ENCODE data around the gene DZIP1L. TPM values are rescaled to one million over a fixed set of nuclear protein-coding genes. Genes with fewer than 3 reads are reported as not detected.

The DZIP1L gene
- total and polyA plus RNA-seq, 9 of the 15 experiments (the other 6 are each of a cell fraction or from before 2014, with no cell fraction given): 0.03 to 1.5 (median 0.48) TPM; not detected in 1

- in situ Hi-C loops (cut with MboI) (no loop called here), intact Hi-C loops (cut with micrococcal nuclease) (no loop called here)
- Histone ChIP-seq H3K4me3 (no peak overlapping the region), H3K27me3 (ENCODE audit: control insufficient read depth in 2 of 2, insufficient read depth in 2 of 2, low read length in 2 of 2) (peaks cover 0 to 12% of the 10 kb centered on the region in 2 experiments; a peak in 2 of 5 replicates), H3K9ac (ENCODE audit: insufficient read depth in 1 of 2, low read depth in 2 of 2, low read length in 2 of 2) (no peak overlapping the region), H3K9me3 (replicated peaks; ENCODE audit: control insufficient read depth, insufficient read depth, low read depth, low read length) (no peaks in the 10 kb centered on the region), H3K4me2 (ENCODE audit: insufficient read depth, low read length) (no peak overlapping the region), H3K4me1 (replicated peaks in 1 of 2; ENCODE audit: control insufficient read depth in 2 of 2, insufficient read depth in 2 of 2, low read length in 2 of 2) (no peaks in the 10 kb centered on the region), H3K9me1 (ENCODE audit: control insufficient read depth, insufficient read depth, low read length) (no peaks in the 10 kb centered on the region), H2AFZ (ENCODE audit: low read depth, low read length) (no peak overlapping the region), H3K79me2 (ENCODE audit: control insufficient read depth, insufficient read depth, low read length) (no peaks in the 10 kb centered on the region), H3K27ac (ENCODE audit: extremely low read depth, low read depth, low read length) (no peak overlapping the region), H3K36me3 (ENCODE audit: control insufficient read depth, insufficient read depth, low read length) (no peaks in the 10 kb centered on the region), H4K20me1 (replicated peaks; ENCODE audit: control insufficient read depth, insufficient read depth, low read length) (no peaks in the 10 kb centered on the region; the same call in 1 of the 2 replicates)
- DNase-seq (ENCODE audit: extremely low read depth in 1 of 4, low spot score in 3 of 4) (no peak), FAIRE-seq (no peak), ATAC-seq (no peak)
- POLR2A ChIA-PET: no interaction called here
- BruUV-seq (replicated peaks): no TSS peak
- WGBS (ENCODE audit: insufficient coverage, low coverage, missing lambda C conversion rate): 0% methylated on average over 4 of the region's 4 CpGs
- CTCF ChIA-PET (ENCODE audit: low intra/inter-chr PET ratio): no interaction called here
- TF ChIP-seq ZNF77 (CRISPR knock-in tag; IDR thresholded peaks at IDR 0.05) (no peak), MCM7 (IDR thresholded peaks at IDR 0.05) (no peak), CHCHD3 (CRISPR knock-in tag; IDR thresholded peaks at IDR 0.05) (no peak), DMBX1 (CRISPR knock-in tag; IDR thresholded peaks at IDR 0.05; ENCODE audit: borderline replicate concordance) (no peak), SUPT5H (IDR thresholded peaks at IDR 0.05) (no peak), NEUROD1 (IDR thresholded peaks at IDR 0.05; ENCODE audit: borderline replicate concordance, low read depth, low read length, partially characterized antibody) (no peak), KDM2B (CRISPR knock-in tag; IDR thresholded peaks at IDR 0.05) (no peak), E4F1 (CRISPR knock-in tag; IDR thresholded peaks at IDR 0.05; ENCODE audit: borderline replicate concordance) (no peak), CBX1 (IDR thresholded peaks at IDR 0.05; ENCODE audit: low read depth) (no peak), THAP7 (CRISPR knock-in tag; IDR thresholded peaks at IDR 0.05) (no peak), ZNF263 (CRISPR knock-in tag; IDR thresholded peaks at IDR 0.05; ENCODE audit: borderline replicate concordance) (no peak), ZNF24 (IDR thresholded peaks at IDR 0.05) (no peak), SMAD4 (CRISPR knock-in tag; conservative IDR thresholded peaks at IDR 0.05) (no peak)
- TF ChIP-seq, protein P1, sequence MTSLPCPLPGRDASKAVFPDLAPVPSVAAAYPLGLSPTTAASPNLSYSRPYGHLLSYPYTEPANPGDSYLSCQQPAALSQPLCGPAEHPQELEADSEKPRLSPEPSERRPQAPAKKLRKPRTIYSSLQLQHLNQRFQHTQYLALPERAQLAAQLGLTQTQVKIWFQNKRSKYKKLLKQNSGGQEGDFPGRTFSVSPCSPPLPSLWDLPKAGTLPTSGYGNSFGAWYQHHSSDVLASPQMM (CRISPR knock-in tag; IDR thresholded peaks at IDR 0.05): no peak
- TF ChIP-seq, protein P2, sequence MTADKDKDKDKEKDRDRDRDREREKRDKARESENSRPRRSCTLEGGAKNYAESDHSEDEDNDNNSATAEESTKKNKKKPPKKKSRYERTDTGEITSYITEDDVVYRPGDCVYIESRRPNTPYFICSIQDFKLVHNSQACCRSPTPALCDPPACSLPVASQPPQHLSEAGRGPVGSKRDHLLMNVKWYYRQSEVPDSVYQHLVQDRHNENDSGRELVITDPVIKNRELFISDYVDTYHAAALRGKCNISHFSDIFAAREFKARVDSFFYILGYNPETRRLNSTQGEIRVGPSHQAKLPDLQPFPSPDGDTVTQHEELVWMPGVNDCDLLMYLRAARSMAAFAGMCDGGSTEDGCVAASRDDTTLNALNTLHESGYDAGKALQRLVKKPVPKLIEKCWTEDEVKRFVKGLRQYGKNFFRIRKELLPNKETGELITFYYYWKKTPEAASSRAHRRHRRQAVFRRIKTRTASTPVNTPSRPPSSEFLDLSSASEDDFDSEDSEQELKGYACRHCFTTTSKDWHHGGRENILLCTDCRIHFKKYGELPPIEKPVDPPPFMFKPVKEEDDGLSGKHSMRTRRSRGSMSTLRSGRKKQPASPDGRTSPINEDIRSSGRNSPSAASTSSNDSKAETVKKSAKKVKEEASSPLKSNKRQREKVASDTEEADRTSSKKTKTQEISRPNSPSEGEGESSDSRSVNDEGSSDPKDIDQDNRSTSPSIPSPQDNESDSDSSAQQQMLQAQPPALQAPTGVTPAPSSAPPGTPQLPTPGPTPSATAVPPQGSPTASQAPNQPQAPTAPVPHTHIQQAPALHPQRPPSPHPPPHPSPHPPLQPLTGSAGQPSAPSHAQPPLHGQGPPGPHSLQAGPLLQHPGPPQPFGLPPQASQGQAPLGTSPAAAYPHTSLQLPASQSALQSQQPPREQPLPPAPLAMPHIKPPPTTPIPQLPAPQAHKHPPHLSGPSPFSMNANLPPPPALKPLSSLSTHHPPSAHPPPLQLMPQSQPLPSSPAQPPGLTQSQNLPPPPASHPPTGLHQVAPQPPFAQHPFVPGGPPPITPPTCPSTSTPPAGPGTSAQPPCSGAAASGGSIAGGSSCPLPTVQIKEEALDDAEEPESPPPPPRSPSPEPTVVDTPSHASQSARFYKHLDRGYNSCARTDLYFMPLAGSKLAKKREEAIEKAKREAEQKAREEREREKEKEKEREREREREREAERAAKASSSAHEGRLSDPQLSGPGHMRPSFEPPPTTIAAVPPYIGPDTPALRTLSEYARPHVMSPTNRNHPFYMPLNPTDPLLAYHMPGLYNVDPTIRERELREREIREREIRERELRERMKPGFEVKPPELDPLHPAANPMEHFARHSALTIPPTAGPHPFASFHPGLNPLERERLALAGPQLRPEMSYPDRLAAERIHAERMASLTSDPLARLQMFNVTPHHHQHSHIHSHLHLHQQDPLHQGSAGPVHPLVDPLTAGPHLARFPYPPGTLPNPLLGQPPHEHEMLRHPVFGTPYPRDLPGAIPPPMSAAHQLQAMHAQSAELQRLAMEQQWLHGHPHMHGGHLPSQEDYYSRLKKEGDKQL (CRISPR knock-in tag; IDR thresholded peaks at IDR 0.05; ENCODE audit: borderline replicate concordance): no peak
Observed at GRCh38 chr3:138078096-138078495, 37.3 kb downstream of the DZIP1L start.

All from K562 (cell line).